Duodenal mucosa (tissue), 2 donors: ENCODE measurements around the gene ADA.
"Not testable (repeated sequence)": the region's sequence is repeated elsewhere in the genome, so short reads cannot be mapped to it uniquely, and the experiment has no call there.

ENCODE experiments used
- H3K27ac ChIP-seq: one replicate; pipeline ENCODE4 v1.7.0; 2013; ENCODE audit warnings: low read depth, low read length
- H3K27me3 ChIP-seq, 2 donors: one replicate each; pipeline ENCODE4 v1.7.0; 2013; ENCODE audit warnings: low read length in 2 of 2, control low read depth in 1 of 2; ENCODE audit not compliant: insufficient read depth in 2 of 2, control insufficient read depth in 1 of 2
- H3K36me3 ChIP-seq, 2 donors: one replicate each; pipeline ENCODE4 v1.7.0; 2013; ENCODE audit warnings: low read length in 2 of 2, control low read depth in 1 of 2; ENCODE audit not compliant: insufficient read depth in 2 of 2, control insufficient read depth in 1 of 2
- H3K4me1 ChIP-seq, 2 donors: one replicate each; pipeline ENCODE4 v1.7.0; 2013; ENCODE audit warnings: low read length in 2 of 2, control low read depth in 1 of 2; ENCODE audit not compliant: insufficient read depth in 2 of 2, control insufficient read depth in 1 of 2
- H3K4me3 ChIP-seq, 2 donors: one replicate each; pipeline ENCODE4 v1.7.0; 2013; ENCODE audit warnings: low read length in 2 of 2, low read depth in 1 of 2
- H3K9ac ChIP-seq, 2 donors: one replicate each; pipeline ENCODE4 v1.7.0; 2013; ENCODE audit warnings: low read length in 2 of 2, low read depth in 1 of 2
- H3K9me3 ChIP-seq, 2 donors: one replicate each; pipeline ENCODE4 v1.7.0; 2013; ENCODE audit warnings: low read length in 2 of 2, control low read depth in 1 of 2; ENCODE audit not compliant: control insufficient read depth in 1 of 2

ADA gene

DNA sequence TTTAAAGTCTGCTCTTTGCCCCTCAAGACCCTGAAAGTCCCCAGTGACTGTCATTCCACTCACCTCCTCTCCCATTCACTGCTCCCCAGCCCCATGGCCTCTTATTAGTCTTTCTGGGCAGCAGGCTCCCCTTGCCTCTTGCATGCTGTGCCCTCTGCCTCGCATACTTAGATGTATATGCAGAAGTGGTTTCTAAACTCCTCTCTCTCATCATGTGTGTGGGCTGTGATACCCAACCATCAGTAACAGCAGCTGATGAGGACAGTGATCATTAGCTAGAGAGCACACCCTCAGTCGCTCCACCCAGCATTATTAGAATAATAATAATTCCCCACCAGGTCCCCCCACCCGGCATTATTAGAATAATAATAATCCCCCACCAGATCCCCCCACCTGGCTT, 54.6 kb downstream of the ADA start:
- Histone ChIP-seq H3K4me3 (no peak overlapping the region), H3K9me3 (no peaks in the 10 kb centered on the region), H3K36me3 (peaks cover 0 to 5% of the 10 kb centered on the region in 2 donors), H3K4me1 (peaks cover 30 to 34% of the 10 kb centered on the region in 2 donors), H3K27ac (no peak overlapping the region), H3K27me3 (no peaks in the 10 kb centered on the region), H3K9ac (no peak overlapping the region)

DNA sequence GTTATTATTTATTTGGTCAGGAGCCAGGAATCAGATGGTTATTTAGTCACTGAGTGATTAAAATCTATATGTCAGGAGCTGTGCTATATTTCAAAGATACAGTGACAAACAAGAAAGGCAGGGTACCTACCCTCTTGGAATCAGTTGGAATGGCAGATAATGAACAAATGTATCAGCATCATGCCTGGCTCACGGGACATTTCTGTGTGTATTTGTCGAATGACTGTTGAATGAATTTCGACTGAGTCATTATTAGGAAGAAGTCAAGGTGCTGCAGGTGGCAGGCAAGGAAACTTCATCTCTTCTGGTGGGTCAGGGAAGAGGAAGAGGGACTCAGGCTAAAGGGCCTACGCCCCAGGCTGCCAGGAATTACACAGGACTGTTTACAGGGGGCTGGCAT, 55.5 kb downstream of the ADA start:
- Histone ChIP-seq H3K4me3 (no peak overlapping the region), H3K4me1 (peaks cover 21 to 26% of the 10 kb centered on the region in 2 donors), H3K36me3 (peaks cover 0 to 5% of the 10 kb centered on the region in 2 donors), H3K27me3 (no peaks in the 10 kb centered on the region), H3K9me3 (no peaks in the 10 kb centered on the region), H3K9ac (no peak overlapping the region), H3K27ac (no peak overlapping the region)

DNA sequence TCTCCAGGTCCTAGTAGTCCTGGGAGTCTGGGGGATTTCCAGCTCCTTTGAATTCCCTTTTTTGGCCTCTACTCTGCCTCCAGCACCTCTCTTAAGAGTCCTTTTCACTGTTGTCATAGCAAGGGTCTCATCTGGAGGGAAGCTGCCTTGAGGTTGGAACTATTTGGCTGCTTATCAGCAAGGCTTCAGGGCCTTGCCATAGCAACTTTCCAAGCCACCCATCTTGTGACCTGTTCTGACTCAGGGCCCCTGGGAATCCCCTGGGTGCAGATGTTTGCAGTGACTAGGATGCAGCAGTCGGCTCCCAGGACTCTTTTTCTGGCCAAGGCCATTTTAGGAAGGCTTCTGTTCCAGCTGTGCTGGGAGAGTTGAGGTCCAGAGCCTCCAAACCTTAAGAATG, 56.8 kb downstream of the ADA start:
- Histone ChIP-seq H3K9ac (no peak overlapping the region), H3K9me3 (no peaks in the 10 kb centered on the region), H3K27ac (no peak overlapping the region), H3K36me3 (peaks cover 3 to 5% of the 10 kb centered on the region in 2 donors), H3K4me3 (no peak overlapping the region), H3K4me1 (peaks cover 9 to 14% of the 10 kb centered on the region in 2 donors), H3K27me3 (no peaks in the 10 kb centered on the region)

- Histone ChIP-seq H3K9ac (no peak overlapping the region), H3K9me3 (no peaks in the 10 kb centered on the region), H3K27me3 (no peaks in the 10 kb centered on the region), H3K4me3 (no peak overlapping the region), H3K4me1 (peaks cover 9 to 12% of the 10 kb centered on the region in 2 donors), H3K27ac (no peak overlapping the region), H3K36me3 (peaks cover 3 to 5% of the 10 kb centered on the region in 2 donors)
These were observed 57.7 kb downstream of the ADA start for GRCh38 chr20:44593751-44594150.

DNA sequence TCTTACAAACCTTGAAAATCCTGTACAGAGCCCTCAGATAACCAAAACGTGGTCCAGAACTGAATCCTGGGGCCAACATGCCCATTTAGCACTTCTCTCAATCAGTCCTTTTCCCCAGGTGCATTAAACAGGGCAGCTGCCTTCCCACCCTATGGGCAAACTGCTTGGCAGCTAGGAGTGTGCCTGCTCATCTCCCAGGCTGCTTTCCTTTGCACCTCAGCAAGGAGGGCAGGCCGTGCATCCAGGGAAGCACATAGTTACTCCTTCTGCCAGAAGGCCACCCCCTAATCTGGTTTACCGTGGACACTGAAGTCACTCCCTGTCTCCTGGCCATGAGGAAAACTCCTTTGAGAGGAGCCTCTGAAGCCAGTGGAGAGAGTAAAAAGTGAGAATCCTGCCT, 59.1 kb downstream of the ADA start:
- no peak overlapping the region for H3K4me3 ChIP-seq
- no peaks in the 10 kb centered on the region for H3K27me3 ChIP-seq
- peaks cover 0 to under 1% of the 10 kb centered on the region in 2 donors for H3K4me1 ChIP-seq
- no peaks in the 10 kb centered on the region for H3K9me3 ChIP-seq
- no peak overlapping the region for H3K9ac ChIP-seq
- peaks cover 3 to 5% of the 10 kb centered on the region in 2 donors for H3K36me3 ChIP-seq
- no peak overlapping the region for H3K27ac ChIP-seq

GRCh38 chr20:44590980-44591778, 60.3 kb downstream of the ADA start:
- peaks cover 3 to 5% of the 10 kb centered on the region in 2 donors for H3K36me3 ChIP-seq
- no peak overlapping the region for H3K27ac ChIP-seq
- no peaks in the 10 kb centered on the region for H3K9me3 ChIP-seq
- H3K4me1 ChIP-seq, result peaks cover 3 to 12% of the 10 kb centered on the region in 2 donors
- H3K9ac ChIP-seq, result no peak overlapping the region
- H3K27me3 ChIP-seq, result no peaks in the 10 kb centered on the region
- no peak overlapping the region for H3K4me3 ChIP-seq

- H3K27me3 ChIP-seq, result no peaks in the 10 kb centered on the region
- H3K9ac ChIP-seq, result no peak overlapping the region
- peaks cover 3 to 5% of the 10 kb centered on the region in 2 donors for H3K36me3 ChIP-seq
- peaks cover 8 to 21% of the 10 kb centered on the region in 2 donors for H3K4me1 ChIP-seq
- H3K27ac ChIP-seq, result no peak overlapping the region
- no peaks in the 10 kb centered on the region for H3K9me3 ChIP-seq
- no peak overlapping the region for H3K4me3 ChIP-seq
These were observed 62.0 kb downstream of the ADA start for GRCh38 chr20:44589537-44589936.

DNA sequence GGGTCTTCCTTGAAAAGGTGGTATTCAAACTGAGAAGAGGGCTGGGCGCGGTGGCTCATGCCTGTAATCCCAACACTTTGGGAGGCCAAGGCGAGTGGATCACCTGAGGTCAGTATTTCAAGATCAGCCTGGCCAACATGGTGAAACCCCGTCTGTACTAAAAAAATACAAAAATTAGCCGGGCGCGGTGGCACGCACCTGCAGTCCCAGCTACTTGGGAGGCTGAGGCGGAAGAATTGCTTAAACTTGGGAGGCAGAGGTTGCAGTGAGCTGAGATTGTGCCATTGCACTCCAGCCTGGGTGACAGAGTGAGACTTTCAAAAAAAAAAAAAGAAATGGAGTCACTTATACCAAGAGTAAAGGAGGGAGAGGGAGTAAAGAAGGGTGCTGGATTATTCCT, 63.2 kb downstream of the ADA start:
- H3K9me3 ChIP-seq, H3K27me3 ChIP-seq, H3K36me3 ChIP-seq, H3K4me3 ChIP-seq, H3K27ac ChIP-seq, H3K9ac ChIP-seq: not testable (repeated sequence)
- H3K4me1 ChIP-seq, result peaks cover 8 to 21% of the 10 kb centered on the region in 2 donors

DNA sequence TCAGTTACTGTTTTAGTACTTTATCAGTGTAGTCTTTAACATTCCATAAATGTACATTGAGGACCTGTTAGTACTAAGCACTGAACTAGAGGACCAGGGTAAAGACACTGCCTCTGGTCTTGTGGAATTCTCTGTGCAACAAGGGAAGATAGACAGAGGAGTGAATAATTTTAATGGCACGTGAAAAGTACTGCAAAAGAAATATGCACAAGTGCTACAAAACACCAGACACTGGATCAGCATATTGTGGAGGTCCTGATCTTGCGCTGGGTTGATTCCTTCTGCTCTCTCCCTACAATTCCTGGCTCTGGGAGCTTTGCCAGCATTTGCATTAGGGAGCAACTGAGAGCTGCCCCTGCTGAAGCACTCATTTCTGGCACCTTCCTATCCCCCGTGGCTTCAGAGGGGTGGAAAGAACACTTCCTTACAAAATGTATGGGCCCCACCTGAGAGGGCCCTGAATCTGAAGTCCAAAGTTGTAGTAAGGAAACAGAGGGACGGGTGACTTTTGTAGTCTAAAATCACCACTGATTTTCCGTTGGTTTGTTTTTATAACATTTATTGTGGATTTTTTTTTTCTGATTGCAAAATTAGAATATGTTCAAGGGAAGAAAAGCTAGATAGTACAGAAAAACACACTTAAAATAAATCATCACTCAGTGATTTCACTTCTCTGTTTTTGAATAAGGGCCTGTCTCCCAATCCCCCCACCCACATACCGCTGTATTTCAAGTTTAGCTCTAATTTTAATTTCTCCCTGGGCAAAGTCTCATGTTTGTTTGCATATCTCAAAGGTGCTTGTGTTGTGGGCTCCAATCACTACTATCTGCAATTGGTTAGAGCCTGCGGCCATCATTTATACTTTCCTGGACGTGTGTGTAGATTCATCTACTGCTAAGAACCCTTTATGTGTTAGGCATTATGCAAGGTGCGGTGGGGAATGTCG, 64.2 kb downstream of the ADA start:
- H3K27me3 ChIP-seq, result no peaks in the 10 kb centered on the region
- no peaks in the 10 kb centered on the region for H3K9me3 ChIP-seq
- no peak overlapping the region for H3K27ac ChIP-seq
- H3K4me3 ChIP-seq, result no peak overlapping the region
- no peak overlapping the region for H3K9ac ChIP-seq
- H3K4me1 ChIP-seq, result peaks cover 8 to 21% of the 10 kb centered on the region in 2 donors
- peaks cover under 1 to 3% of the 10 kb centered on the region in 2 donors for H3K36me3 ChIP-seq
